Keratinocyte (primary cell): ENCODE measurements around the gene RAPGEF3. TPM values are rescaled to one million over a fixed set of nuclear protein-coding genes. Genes with fewer than 3 reads are reported as not detected.

ENCODE experiments used
- DNase-seq: peaks from one replicate; pipeline ENCODE4 v3.0.0-alpha.2; 2011; ENCODE audit warnings: low read depth, missing footprints, low spot score
- FAIRE-seq: peaks from 2 replicates; lab custom pipeline; 2011; peaks lifted over from hg19 to GRCh38; lab: Jason Lieb, UNC
- H2AFZ ChIP-seq: 2 replicates; pipeline ENCODE4 v1.6.0; 2012; ENCODE audit warnings: low read length, control low read depth, inconsistent platforms; ENCODE audit not compliant: control insufficient read depth
- H3K27ac ChIP-seq: 2 replicates; pipeline ENCODE4 v1.5.1; 2011; ENCODE audit warnings: low read length; ENCODE audit not compliant: control insufficient read depth, insufficient read depth
- H3K27me3 ChIP-seq: 3 replicates; pipeline ENCODE4 v1.6.0; 2011; ENCODE audit warnings: low read length; ENCODE audit not compliant: control insufficient read depth, insufficient read depth; ENCODE audit errors: extremely low read depth
- H3K36me3 ChIP-seq, 2 experiments: 2 replicates in 1 of 2; 3 replicates in 1 of 2; pipeline ENCODE4 v1.5.1; 2011; ENCODE audit warnings: low read length in 2 of 2, mild to moderate bottlenecking in 1 of 2; ENCODE audit not compliant: control insufficient read depth in 2 of 2, insufficient read depth in 2 of 2; ENCODE audit errors: extremely low read depth in 1 of 2
- H3K4me1 ChIP-seq: 3 replicates; pipeline ENCODE4 v1.5.1; 2011; ENCODE audit warnings: low read length; ENCODE audit not compliant: control insufficient read depth, insufficient read depth; ENCODE audit errors: extremely low read depth
- H3K4me2 ChIP-seq: 3 replicates; pipeline ENCODE4 v1.6.0; 2011; ENCODE audit warnings: low read depth, low read length; ENCODE audit not compliant: control insufficient read depth, insufficient read depth; ENCODE audit errors: extremely low read depth
- H3K4me3 ChIP-seq, 3 experiments: fragments of 200-600 bp in 1 of 3; sonication (generic) in 1 of 3; 2 replicates in 2 of 3; 3 replicates in 1 of 3; pipeline ENCODE4 v1.5.1; 2011 to 2016; ENCODE audit warnings: low read length in 3 of 3, mild to moderate bottlenecking in 3 of 3, control low read depth in 2 of 3, inconsistent platforms in 1 of 3, low read depth in 1 of 3, mixed read lengths in 1 of 3, mixed run types in 1 of 3, moderate library complexity in 1 of 3; ENCODE audit not compliant: control insufficient read depth in 2 of 3, insufficient read depth in 2 of 3; ENCODE audit errors: extremely low read depth in 1 of 3
- H3K79me2 ChIP-seq: 2 replicates; pipeline ENCODE4 v1.6.0; 2012; ENCODE audit warnings: low read length; ENCODE audit not compliant: control insufficient read depth, insufficient read depth
- H3K9ac ChIP-seq: 3 replicates; pipeline ENCODE4 v1.6.0; 2011; ENCODE audit warnings: low read length; ENCODE audit not compliant: control insufficient read depth, insufficient read depth; ENCODE audit errors: extremely low read depth
- H3K9me1 ChIP-seq: 3 replicates; pipeline ENCODE4 v1.6.0; 2011; ENCODE audit warnings: low read length; ENCODE audit not compliant: control insufficient read depth, insufficient read depth; ENCODE audit errors: extremely low read depth
- H3K9me3 ChIP-seq: 2 replicates; pipeline ENCODE4 v1.5.1; 2012; ENCODE audit warnings: low read depth, low read length; ENCODE audit not compliant: control insufficient read depth
- H4K20me1 ChIP-seq: 3 replicates; pipeline ENCODE4 v1.6.0; 2011; ENCODE audit warnings: low read length; ENCODE audit not compliant: control insufficient read depth, insufficient read depth; ENCODE audit errors: extremely low read depth
- CTCF ChIP-seq, 3 experiments: IDR thresholded peaks in 1 of 3; conservative IDR thresholded peaks in 1 of 3; optimal IDR thresholded peaks in 1 of 3; 2 replicates in 2 of 3; 3 replicates in 1 of 3; pipeline versions ENCODE3 to v1.5.1; 2011; ENCODE audit warnings: low read length in 3 of 3, mild to moderate bottlenecking in 3 of 3, moderate library complexity in 2 of 3, control low read depth in 1 of 3, inconsistent platforms in 1 of 3; ENCODE audit not compliant: insufficient read depth in 2 of 3; ENCODE audit errors: extremely low read depth in 1 of 3
- EZH2 ChIP-seq: IDR thresholded peaks from one replicate; pipeline ENCODE4 v1.6.1; 2012; ENCODE audit warnings: inconsistent platforms, mild to moderate bottlenecking, low read length, moderate library complexity
- dilution Hi-C: fragments of 300-500 bp; cut with MboI; formaldehyde crosslinking; loops from one replicate; pipeline ENCODE4 v1.7.0; 2020; ENCODE audit warnings: low sequenced_read_pairs; ENCODE audit not compliant: extremely low pct_ligation_motif_present
- polyA plus RNA-seq, 5 experiments: library from polyadenylated mRNA; depleted of rRNA in 3 of 5; stranded (reverse) in 3 of 5; stranded (forward) in 1 of 5; unstranded in 1 of 5; fragments of >200 nt; gene quantifications; 1 replicate in 1 of 5; 2 replicates in 3 of 5; 3 replicates in 1 of 5; pipeline versions ENCODE4 v1.2.1 to v1.2.3, GENCODE V29; 2011 to 2012; ENCODE audit warnings: missing spikeins in 2 of 5, low read depth in 1 of 5, low replicate concordance in 1 of 5

The RAPGEF3 gene
- polyA plus RNA-seq, 1 donor (not counting 4 experiments of a cell fraction or from before 2014, with no cell fraction given): 5.1 TPM

GRCh38 chr12:47779943-47780504 lies 21.3 kb upstream of the RAPGEF3 start:
- Histone ChIP-seq H3K79me2 (peaks cover 5% of the 10 kb centered on the region), H3K9me3 (no peaks in the 10 kb centered on the region), H3K9me1 (peaks cover 3% of the 10 kb centered on the region), H3K9ac (no peak overlapping the region), H4K20me1 (no peaks in the 10 kb centered on the region), H3K4me3 (no peak overlapping the region), H3K27ac (no peak overlapping the region), H3K4me2 (no peak overlapping the region), H2AFZ (no peak overlapping the region), H3K4me1 (peaks cover 37% of the 10 kb centered on the region), H3K27me3 (no peaks in the 10 kb centered on the region), H3K36me3 (peaks cover 5 to 23% of the 10 kb centered on the region in 2 experiments)
- TF ChIP-seq EZH2 (no peak), CTCF (optimal IDR thresholded peaks at IDR 0.05 in 1 of 3, IDR thresholded peaks at IDR 0.05 in 1 of 3, conservative IDR thresholded peaks at IDR 0.05 in 1 of 3; ENCODE audit: extremely low read depth in 1 of 3, insufficient read depth in 2 of 3, low read length in 3 of 3) (no peak)
- dilution Hi-C loops: no loop called here
- FAIRE-seq (no peak), DNase-seq (no peak)

- TF ChIP-seq CTCF (optimal IDR thresholded peaks at IDR 0.05 in 1 of 3, IDR thresholded peaks at IDR 0.05 in 1 of 3, conservative IDR thresholded peaks at IDR 0.05 in 1 of 3; ENCODE audit: extremely low read depth in 1 of 3, insufficient read depth in 2 of 3, low read length in 3 of 3) (peak in 2 of 3 experiments; percentile 87 to 96), EZH2 (no peak)
- H3K36me3 ChIP-seq: peaks cover 3 to 19% of the 10 kb centered on the region in 2 experiments
- H3K4me2 ChIP-seq: no peak overlapping the region
- FAIRE-seq (peak; percentile 77), DNase-seq (peak; percentile 55)
- H3K4me1 ChIP-seq: peaks cover 42% of the 10 kb centered on the region
- H3K27ac ChIP-seq: no peak overlapping the region
- dilution Hi-C loops: no loop called here
- no peaks in the 10 kb centered on the region for H3K27me3 ChIP-seq
- H3K4me3 ChIP-seq: no peak overlapping the region
- H3K9ac ChIP-seq: no peak overlapping the region
- no peaks in the 10 kb centered on the region for H3K9me3 ChIP-seq
- peaks cover 9% of the 10 kb centered on the region for H3K79me2 ChIP-seq
- H4K20me1 ChIP-seq: no peaks in the 10 kb centered on the region
- H2AFZ ChIP-seq: no peak overlapping the region
- H3K9me1 ChIP-seq: peaks cover 3% of the 10 kb centered on the region
Observed at GRCh38 chr12:47779301-47779942, 20.7 kb upstream of the RAPGEF3 start.
